HG03139 (cell line): ENCODE results near the gene CCDC184.
"Not testable (repeated sequence)": the region's sequence is repeated elsewhere in the genome, so short reads cannot be mapped to it uniquely, and the experiment has no call there.

ENCODE experiments used
- ATAC-seq: cut with Tn5 transposase; IDR thresholded peaks from one replicate; pipeline ENCODE4 v1.9.1; 2021; ENCODE audit not compliant: unreplicated experiment

The CCDC184 gene

GRCh38 chr12:48183091-48183875, at the start of gene CCDC184:
Gene CCDC184 (plus strand): TSS chr12:48183644. CDS start chr12:48184123, 479 bp downstream.
- peak; percentile 54 for ATAC-seq

- no peak for ATAC-seq
Measured at GRCh38 chr12:48135027-48135426, 48.4 kb upstream of the CCDC184 start.

GRCh38 chr12:48142818-48143674, 40.4 kb upstream of the CCDC184 start:
- ATAC-seq, result no peak

DNA sequence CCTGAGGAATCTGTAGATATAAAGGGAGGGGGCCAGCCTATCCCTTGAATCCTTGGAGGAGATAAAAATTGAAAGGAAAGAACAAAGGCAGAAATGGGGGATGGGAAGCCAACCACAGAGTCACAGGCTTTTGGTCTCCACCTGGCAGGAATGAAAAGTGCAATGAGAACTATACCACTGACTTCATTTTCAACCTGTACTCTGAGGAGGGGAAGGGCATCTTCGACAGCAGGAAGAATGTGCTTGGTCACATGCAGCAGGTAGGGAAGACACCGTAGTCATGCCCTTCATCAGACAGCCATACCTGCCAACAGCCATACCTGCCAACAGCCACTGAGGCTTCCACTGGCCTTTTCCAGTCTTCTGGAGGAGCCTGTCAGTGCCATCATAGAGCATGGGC, 39.5 kb upstream of the CCDC184 start:
- ATAC-seq, result no peak

DNA sequence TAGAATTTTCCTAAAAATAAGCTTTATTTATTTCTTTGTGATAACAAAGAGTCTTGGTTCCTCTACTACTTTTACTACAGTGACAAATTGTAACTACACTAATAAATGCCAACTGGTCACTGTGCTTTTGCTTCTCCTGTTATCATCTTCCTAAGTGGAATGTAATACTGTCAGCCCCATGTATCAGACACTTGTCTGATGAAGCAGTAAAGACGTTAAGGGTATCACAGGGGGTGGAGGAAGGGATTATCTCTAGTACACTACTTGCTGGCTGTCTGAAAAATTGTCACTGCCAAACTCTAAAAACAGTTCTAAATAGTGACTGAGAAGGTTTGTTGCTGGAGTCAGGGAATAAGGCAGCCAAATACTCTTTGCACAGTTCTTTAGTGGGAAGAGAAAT, 37.5 kb upstream of the CCDC184 start:
- ATAC-seq, result no peak

- no peak for ATAC-seq
Measured at GRCh38 chr12:48151103-48151771, 32.2 kb upstream of the CCDC184 start.

DNA sequence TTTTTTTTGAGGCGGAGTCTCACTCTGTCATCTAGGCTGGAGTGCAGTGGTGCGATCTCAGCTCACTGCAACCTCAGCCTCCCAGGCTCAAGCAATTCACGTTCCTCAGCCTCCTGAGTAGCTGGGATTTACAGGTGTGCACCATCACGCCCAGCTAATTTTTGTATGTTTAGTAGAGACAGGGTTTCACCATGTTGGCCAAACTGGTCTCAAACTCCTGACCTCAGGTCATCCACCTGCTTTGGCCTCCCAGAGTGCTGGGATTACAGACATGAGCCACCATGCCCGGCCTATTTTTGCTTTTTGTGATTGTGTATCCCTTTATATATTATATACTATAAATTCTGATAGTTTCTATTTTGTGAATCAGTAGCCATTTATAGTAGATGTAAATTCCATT, 27.7 kb upstream of the CCDC184 start:
- not testable (repeated sequence) for ATAC-seq

DNA sequence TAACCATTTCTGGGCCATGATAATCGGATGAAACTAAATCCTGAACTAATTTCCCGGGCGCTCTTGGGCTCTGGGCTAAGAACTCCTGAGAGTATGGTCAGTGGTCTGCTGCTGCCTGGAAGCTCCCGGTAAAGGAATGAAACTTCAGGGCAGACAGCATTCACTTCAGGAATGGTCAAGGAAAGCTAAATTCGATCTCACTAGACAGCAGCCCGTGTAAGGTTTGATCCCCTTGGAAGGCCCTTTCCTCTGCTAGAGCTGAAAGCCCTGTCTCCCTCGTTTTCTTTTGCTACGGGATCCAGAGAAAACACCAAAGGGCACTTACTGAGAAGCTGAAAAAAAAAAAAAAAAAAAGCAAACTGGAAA, 26.8 kb upstream of the CCDC184 start:
- ATAC-seq, result no peak

DNA sequence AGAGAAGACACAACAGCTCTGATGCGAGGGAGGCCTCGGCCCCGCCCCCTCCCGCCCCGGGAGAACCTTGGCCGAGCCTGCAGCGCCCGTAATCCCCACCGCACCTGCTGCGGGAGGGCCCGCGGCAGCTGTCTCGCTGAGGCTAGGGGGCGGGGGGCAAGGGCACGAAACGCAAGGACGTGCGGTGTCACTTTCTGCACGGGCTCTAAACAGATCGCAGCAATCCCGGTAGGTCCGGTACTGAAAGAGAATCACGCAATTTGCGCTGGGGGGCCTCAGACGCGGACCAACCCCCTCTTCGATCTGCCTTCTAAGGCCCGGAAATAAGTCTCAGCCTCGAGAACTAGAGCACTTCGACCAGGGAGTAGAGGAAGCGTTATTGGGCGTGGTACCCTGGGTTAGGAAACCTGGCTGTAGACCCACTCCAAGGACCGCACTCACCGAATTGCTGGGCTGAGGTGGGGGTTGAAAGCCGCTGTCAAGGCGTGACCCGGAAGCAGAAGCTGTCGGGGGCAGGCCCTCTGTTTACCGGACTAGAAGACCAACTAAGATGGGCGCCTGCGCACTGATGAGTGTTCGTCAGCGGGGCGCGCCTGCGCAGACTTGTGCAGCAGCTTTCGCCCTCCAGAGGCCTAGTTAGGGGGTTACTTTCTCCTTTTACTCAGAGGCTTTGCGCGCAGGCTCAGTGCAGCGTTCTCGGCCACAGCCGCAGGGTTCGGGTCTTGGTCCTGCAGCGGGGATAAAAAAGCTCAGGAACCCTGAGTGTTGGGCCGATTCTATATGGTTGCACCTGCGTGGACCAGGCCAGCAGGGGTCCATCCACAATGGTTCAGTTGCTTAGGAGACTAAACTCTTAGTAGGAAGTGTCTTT, 26.2 kb upstream of the CCDC184 start, which contains the start of gene ASB8:
Gene ASB8, minus strand, starts transcription at position 498 of the 871 bp plus-strand sequence. CDS start 4,019 bp downstream, outside the sequence.
- peak; percentile 89 for ATAC-seq

DNA sequence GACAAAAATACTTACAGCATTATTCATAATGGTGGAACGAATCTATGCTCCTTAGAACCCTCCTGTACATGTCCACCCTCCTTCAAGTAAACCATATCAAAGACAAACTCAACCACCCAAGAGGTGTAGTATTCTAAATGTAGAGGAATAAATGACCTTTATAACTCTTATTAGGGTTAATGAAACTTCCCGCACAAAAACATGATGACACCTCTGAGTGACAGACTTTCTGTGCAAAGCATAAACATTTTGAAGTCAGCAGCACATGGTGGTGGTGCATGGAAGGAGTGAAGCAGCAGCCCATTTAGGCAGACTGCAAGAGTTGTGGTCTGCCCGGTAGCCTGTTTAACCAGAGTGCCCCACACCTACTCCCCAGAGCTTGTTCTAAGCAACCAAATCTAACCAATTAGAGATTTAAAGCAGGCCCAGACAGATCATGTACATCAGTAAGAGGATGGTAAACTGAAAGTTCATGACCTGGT, 25.5 kb upstream of the CCDC184 start:
- no peak for ATAC-seq

GRCh38 chr12:48160046-48160445, 23.4 kb upstream of the CCDC184 start:
- no peak for ATAC-seq

DNA sequence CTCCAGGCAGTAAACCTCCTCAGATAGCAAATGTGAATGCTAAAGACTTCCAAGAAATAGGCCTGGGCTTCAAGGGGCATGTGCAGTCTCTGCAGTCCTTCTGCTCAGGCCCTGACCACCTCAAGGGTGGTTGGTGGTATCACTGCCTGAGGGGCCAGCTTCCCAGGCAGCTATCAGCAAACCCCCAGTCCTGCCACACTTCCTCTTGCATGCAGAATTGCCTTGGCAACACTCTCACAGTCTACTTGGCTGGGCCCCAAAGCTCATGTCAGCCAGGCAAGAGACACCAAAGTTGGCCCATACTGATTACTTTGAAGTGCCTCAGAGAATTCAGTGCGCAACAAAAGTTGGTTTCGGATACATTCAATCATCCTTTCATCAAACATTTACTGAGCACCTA, 22.6 kb upstream of the CCDC184 start:
- ATAC-seq, result no peak

DNA sequence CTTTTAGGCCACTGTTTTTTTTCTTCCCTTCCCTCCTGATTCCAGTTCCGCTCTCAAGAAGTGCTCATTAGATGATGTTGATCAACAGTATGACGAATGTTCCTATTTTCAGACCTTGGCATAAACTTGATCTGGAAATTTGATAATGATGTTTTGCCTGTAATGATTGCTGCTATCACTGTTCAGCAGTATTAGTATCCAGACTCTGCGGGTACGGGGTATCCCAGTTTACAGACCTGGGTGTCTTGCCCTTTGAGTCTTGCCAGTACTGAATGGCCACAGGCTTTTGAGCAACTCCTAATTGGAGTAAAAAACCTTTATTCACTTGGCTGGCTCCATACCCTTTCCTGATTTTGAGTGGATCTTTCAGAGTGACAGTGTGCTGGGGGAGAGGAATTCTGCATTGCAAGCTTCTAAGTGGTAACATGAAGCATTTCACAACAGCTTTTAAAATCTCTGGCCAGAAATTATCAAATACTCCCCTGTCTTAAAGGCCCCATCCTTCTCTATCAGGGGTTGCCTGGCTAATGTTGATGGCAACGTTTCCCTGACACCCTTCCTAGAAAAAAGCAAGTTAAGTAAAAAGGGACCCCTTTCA, 20.2 kb upstream of the CCDC184 start:
- no peak for ATAC-seq

DNA sequence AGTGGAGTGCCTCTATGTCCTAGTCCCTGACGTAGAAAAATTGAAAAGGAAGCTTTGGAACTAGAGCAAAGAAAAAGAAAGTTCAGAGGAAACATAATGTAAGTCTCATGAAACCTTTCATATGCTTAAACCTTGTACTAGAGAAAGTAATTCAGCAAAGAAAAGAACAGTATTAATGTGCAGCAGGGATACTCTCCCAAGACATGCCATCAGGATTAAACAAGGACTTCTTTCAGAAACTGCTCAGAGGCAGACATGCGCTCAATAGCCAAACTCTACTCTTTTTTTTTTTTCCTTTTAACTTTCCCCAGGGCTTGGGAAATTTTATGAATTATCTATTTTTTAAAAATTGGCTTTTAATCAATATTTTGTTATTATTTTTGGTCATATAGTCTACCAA, 19.0 kb upstream of the CCDC184 start:
- no peak for ATAC-seq

DNA sequence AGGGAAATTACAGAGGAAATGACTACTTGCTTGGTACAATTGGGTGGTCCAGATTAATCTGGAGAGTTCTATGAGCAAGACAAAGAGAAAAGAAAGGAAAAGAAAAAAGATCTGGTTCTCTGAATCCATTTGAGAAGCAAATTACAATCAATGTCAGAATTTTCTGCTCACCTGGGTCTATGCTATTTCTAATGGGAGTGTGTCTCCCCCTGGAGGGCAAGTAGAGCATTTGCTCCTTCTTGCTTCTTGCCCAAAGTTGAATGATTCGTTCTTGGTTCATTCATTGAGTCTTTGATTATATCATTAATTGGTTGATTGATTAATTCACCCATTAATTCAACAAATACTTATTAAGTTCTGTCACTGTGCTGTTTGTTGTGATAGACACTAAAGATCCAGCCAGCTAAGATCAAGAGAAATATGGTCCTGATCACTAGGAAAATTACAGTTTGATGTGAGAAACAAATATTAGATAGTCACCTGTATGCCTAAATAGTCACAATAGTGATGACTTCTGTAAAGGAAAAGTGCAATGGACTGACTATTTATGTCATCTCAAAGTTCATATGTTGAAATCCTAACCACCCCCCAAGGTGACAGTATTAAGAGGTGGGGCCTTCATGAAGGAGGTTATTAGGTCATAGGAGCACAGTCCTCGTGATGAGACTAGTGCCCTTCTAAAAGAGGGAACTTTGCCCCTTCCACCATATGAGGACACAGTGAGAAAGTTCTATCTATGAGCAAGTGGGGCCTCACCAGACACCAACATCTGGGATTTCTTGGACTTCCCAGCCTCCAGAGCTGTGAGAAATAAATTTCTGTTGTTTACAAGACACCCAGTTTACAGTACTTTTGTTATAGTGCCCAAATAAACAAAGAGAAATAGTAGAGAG, 18.1 kb upstream of the CCDC184 start:
- no peak for ATAC-seq

- ATAC-seq, result no peak
Measured at GRCh38 chr12:48169011-48169410, 14.4 kb upstream of the CCDC184 start.

DNA sequence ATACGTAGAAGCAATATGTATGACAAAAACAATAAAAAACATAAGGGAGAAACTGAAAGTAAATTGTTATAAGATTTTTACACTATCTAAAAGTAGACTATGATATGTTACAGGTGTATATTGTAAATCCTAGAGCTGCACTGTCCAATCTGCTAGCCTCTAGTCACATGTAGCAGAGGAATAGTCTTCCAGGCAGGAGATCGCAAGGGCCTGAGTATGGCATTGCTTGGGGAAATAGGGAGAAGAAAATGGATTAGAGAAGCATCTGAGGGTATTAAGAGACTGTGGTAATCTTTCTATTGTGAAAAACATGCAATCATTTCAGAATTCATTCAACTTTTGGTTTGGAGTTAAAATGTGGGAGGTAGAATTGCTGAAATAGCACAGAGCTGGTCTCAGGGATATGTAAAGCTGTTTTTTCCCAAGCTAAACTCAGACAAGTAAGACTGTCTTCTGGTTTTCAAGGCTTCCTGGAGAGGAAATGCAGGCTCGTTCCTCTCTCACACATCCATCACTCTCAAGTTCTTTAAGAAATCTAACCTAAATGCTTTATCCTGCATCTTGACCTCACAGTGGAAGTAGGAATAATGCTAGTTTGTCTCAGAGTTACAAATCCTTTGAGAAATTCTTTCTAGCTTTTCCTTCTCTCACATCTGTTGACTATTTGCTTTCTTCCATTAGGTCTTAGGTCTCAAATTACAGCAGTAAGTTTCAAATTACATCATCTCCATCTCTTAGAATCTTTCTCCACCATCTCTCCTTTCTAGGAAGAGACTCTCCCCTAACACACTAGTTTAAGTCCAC, 7.6 kb upstream of the CCDC184 start:
- ATAC-seq, result no peak

DNA sequence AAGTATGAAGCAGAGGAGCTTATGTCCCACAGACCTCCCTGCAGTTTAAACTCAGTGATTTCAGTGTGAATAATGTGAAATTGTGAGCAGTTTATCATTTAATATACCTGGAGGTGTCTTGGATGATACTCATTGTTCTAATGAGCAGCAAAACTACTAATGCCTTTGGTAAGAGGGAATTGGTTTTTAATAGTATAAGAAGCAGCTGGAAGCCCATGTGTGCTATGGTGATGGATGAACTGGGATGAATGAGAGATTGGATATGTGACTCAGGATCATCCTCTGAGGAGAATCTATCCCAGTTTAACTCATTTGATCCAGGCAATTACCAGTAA, 7.1 kb upstream of the CCDC184 start:
- ATAC-seq, result no peak
